Activated CD4-positive, alpha-beta T cell treated with anti-CD3 and anti-CD28 coated beads for 36 hours (primary cell): ENCODE measurements around the gene LDLRAD4. TPM values are rescaled to one million over a fixed set of nuclear protein-coding genes. Genes with fewer than 3 reads are reported as not detected.

Experiments
- ATAC-seq: fragments of 200-7000 bp; cut with Tn5 transposase; one replicate; pipeline ENCODE4 v1.10.0; 2021; ENCODE audit warnings: mild to moderate bottlenecking, moderate library complexity
- CTCF ChIA-PET: fragments of 350-600 bp; sonication (Branson Sonifier 250); formaldehyde crosslinking; loops from one replicate; lab custom pipeline; 2021; ENCODE audit warnings: antibody characterized with exemption; lab: Charles Lee
- POLR2A ChIA-PET: fragments of 350-600 bp; sonication (Branson Sonifier 250); formaldehyde crosslinking; loops from one replicate; lab custom pipeline; 2021; ENCODE audit warnings: antibody characterized with exemption, inconsistent platforms; lab: Charles Lee
- DNase-seq: peaks from one replicate; pipeline ENCODE4 v3.0.0-alpha.2; 2020
- H3K27ac Mint-ChIP-seq: one replicate; pipeline ENCODE4 v1.8.0; 2021; ENCODE audit warnings: mixed read lengths
- H3K27me3 Mint-ChIP-seq: one replicate; pipeline ENCODE4 v1.8.0; 2021; ENCODE audit warnings: mixed read lengths
- H3K36me3 Mint-ChIP-seq: one replicate; pipeline ENCODE4 v1.8.0; 2021; ENCODE audit warnings: low read depth, mixed read lengths
- H3K4me1 Mint-ChIP-seq: one replicate; pipeline ENCODE4 v1.8.0; 2021; ENCODE audit warnings: mixed read lengths
- H3K4me3 Mint-ChIP-seq: one replicate; pipeline ENCODE4 v1.8.0; 2021; ENCODE audit warnings: mild to moderate bottlenecking, moderate library complexity, mixed read lengths
- H3K9me3 Mint-ChIP-seq: one replicate; pipeline ENCODE4 v1.8.0; 2021; ENCODE audit warnings: low read depth, mixed read lengths
- intact Hi-C, 2 experiments: fragments of 100-400 bp; cut with DNase I in 1 of 2; cut with micrococcal nuclease in 1 of 2; formaldehyde crosslinking; loops; one replicate each; pipeline versions ENCODE4 v1.14.2 to v1.15.1; 2022 to 2024; cut with DNase I, micrococcal nuclease
- total RNA-seq, 2 experiments: library from RNA; stranded (reverse); gene quantifications; one replicate each; pipeline ENCODE4 v1.2.3, GENCODE V29; 2021

Gene LDLRAD4
- total RNA-seq, 2 experiments from 2014 or later = 29.3 to 32.2 TPM

DNA sequence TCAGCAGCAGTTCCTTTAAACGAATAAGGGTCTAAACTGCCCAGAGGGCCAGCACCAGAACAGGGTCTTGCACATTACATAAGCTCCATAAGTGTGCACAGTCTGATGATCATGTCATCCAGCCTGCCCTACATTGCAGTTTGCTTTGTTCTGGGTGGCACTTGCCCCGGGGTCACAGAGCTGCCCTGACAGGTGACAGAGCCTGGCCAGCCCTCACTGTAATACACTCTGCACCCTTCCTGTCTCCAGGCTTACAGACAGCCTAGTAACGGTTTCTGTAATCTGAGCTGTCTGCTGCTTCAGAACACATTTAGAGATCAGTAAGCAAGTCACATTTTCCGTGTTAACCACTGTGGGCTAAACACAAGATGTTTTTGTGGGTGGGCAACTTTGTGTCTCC lies 294.5 kb downstream of the LDLRAD4 start:
- Mint-ChIP-seq H3K36me3 (peaks cover 26% of the 10 kb centered on the region), H3K4me3 (no peak overlapping the region), H3K9me3 (no peaks in the 10 kb centered on the region), H3K27ac (no peak overlapping the region), H3K4me1 (peaks cover 39% of the 10 kb centered on the region), H3K27me3 (no peaks in the 10 kb centered on the region)
- ATAC-seq (peak; percentile 94), DNase-seq (peak; percentile 34)
- ChIA-PET POLR2A (interaction anchor here (0.7 kb wide), 1 partner anchor 14 kb away, joined by 3 read pairs; no protein-coding TSS in a partner anchor), CTCF (interaction anchor here (0.8 to 2.3 kb wide), 5 partner anchors 11 to 354 kb away, joined by 3 to 9 read pairs (median 3); no protein-coding TSS in a partner anchor)
- intact Hi-C loops = no loop called here

DNA sequence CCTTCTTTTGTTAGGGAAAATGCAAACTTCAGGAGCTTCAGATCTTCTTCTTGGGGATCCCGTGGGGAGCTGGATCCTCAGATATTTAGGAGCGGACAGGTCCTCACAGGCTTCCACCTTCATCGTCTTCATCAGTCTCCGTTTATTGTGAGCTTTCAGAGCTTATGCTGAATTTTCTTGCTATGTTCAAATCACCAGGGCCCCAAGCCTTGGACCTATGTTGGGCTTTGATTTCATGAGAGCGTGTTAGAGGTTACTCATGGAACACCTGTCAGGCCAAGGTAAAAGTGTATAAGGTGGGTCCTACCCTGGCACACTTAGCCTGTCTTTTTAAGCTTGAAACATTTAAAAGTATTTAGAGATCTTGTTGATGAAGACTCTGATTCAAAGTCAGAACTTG lies 294.9 kb downstream of the LDLRAD4 start:
- intact Hi-C loops = no loop called here
- Mint-ChIP-seq H3K9me3 (no peaks in the 10 kb centered on the region), H3K4me1 (peaks cover 39% of the 10 kb centered on the region), H3K27ac (no peak overlapping the region), H3K27me3 (no peaks in the 10 kb centered on the region), H3K36me3 (peaks cover 30% of the 10 kb centered on the region), H3K4me3 (no peak overlapping the region)
- DNase-seq = no peak
- CTCF ChIA-PET = interaction anchor here (0.8 to 2.3 kb wide), 5 partner anchors 11 to 354 kb away, joined by 3 to 9 read pairs (median 3); no protein-coding TSS in a partner anchor
- ATAC-seq = no peak
- POLR2A ChIA-PET = interaction anchor here (0.7 kb wide), 1 partner anchor 13 kb away, joined by 3 read pairs; no protein-coding TSS in a partner anchor

DNA sequence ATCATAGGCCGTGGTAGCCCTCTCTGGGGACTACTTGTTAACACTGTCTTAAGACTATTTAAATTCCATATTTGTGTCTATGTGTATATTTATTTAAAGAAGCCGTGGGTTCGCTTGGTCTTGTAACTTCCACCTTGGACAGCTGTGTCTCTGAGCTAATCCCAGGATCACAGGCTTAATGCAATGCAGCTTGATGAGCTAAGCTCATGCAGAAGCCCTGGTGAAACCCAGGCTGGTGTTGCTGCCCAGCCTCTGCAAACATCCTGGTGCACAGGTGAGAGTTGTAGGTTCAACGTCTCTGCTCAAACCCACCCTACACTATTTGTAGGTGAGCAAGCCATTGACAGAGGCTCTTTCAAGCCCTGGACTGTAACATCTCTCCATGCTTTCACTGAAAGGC lies 296.0 kb downstream of the LDLRAD4 start:
- Mint-ChIP-seq H3K4me3 (no peak overlapping the region), H3K27me3 (no peaks in the 10 kb centered on the region), H3K4me1 (peaks cover 32% of the 10 kb centered on the region), H3K9me3 (no peaks in the 10 kb centered on the region), H3K36me3 (peaks cover 32% of the 10 kb centered on the region), H3K27ac (no peak overlapping the region)
- POLR2A ChIA-PET = no interaction called here
- DNase-seq (no peak), ATAC-seq (no peak)
- CTCF ChIA-PET = interaction anchor here (1.7 kb wide), 1 partner anchor 12 kb away, joined by 7 read pairs; no protein-coding TSS in a partner anchor
- intact Hi-C loops = no loop called here

DNA sequence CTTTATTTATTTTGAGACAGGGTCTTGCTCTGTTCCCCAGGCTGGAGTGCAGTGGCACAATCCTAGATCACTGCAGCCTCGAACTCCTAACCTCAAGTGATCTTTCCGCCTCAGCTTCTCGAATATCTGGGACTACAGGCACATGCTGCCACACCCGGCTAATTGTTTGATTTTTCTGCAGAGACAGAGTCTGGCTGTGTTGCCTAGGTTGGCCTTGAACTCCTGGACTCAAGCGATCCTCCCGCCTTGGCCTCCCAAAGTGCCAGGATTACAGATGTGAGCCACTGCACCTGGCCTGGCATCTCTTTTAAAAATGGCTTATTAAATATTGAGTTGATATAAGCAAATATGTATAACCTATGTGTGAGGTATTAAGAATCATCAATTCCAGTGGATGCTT lies 298.3 kb downstream of the LDLRAD4 start:
- ChIA-PET CTCF (no interaction called here), POLR2A (no interaction called here)
- H3K4me1 Mint-ChIP-seq = peaks cover 19% of the 10 kb centered on the region
- no peaks in the 10 kb centered on the region for H3K9me3 Mint-ChIP-seq
- intact Hi-C loops = no loop called here
- DNase-seq = no peak
- H3K4me3 Mint-ChIP-seq = no peak overlapping the region
- no peak for ATAC-seq
- H3K36me3 Mint-ChIP-seq = peaks cover 29% of the 10 kb centered on the region
- H3K27me3 Mint-ChIP-seq = no peaks in the 10 kb centered on the region
- no peak overlapping the region for H3K27ac Mint-ChIP-seq

DNA sequence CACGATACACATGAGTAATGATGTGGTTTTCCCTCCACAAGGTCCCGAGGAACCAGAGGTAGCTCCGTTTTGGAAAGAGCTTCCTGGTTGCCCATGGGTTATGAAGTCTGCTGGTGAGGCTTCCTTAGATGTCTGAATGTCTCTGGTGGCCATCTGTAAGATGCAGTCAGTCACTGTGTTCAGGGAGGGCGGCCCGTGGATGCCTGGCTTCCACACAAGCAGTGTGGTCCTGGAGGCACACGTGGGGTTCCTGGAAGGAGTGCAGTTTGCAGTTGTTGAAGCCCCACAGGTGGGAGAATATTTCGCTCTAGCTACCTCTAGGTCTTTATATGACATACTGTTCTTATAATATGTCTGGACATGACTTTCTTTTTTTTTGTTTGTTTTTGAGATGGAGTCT lies 298.8 kb downstream of the LDLRAD4 start:
- Mint-ChIP-seq H3K9me3 (no peaks in the 10 kb centered on the region), H3K27ac (no peak overlapping the region)

DNA sequence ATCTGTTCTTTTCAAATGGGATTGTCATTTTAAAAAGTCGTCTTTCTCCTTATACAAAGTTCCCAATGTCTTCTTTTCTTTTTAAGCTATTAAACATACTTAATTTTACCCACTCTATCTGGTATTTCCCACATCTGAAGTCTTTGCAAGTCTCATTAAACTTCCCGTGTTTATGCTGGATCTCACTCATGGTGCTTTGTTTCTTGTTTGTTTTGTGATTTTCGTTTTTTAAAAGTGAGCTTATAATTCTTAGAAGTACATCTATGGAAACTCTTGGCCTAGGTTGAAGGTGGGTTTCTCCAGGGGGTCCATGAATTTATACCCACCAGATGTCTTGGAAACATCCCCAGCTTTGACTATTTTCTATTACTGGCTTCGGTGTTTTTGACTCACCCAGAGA lies 299.8 kb downstream of the LDLRAD4 start:
- peaks cover 29% of the 10 kb centered on the region for H3K36me3 Mint-ChIP-seq
- intact Hi-C loops = no loop called here
- no peak overlapping the region for H3K27ac Mint-ChIP-seq
- CTCF ChIA-PET = interaction anchor here (0.6 to 1.7 kb wide), 2 partner anchors 11 to 512 kb away, joined by 3 to 5 read pairs; no protein-coding TSS in a partner anchor
- POLR2A ChIA-PET = no interaction called here
- peaks cover 5% of the 10 kb centered on the region for H3K4me1 Mint-ChIP-seq
- no peak overlapping the region for H3K4me3 Mint-ChIP-seq
- H3K27me3 Mint-ChIP-seq = no peaks in the 10 kb centered on the region
- H3K9me3 Mint-ChIP-seq = no peaks in the 10 kb centered on the region
- no peak for ATAC-seq
- no peak for DNase-seq

More for the DNA sequence above, 298.8 kb downstream of the LDLRAD4 start:
- peaks cover 14% of the 10 kb centered on the region for H3K4me1 Mint-ChIP-seq
- no peaks in the 10 kb centered on the region for H3K27me3 Mint-ChIP-seq
- ChIA-PET CTCF (no interaction called here), POLR2A (no interaction called here)
- H3K4me3 Mint-ChIP-seq = no peak overlapping the region
- no peak for ATAC-seq
- peaks cover 29% of the 10 kb centered on the region for H3K36me3 Mint-ChIP-seq
- intact Hi-C loops = no loop called here
- DNase-seq = no peak

DNA sequence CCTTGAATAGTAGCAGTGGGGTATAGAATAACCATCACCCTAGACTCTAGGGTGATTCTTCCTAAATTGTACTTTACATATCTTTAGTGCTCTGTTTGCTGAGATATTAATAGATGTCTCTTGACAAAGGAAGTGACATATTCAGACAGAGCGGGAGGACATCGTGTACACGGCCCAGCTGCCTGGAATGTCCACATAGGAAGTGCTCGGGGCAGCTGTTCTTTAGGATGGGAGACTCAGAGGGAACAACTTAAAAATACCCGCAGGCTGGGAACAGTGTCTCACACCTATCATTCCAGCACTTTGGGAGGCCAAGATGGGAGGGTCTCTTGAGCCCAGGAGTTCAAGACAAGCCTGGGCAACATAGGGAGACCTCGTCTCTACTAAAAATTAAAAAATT lies 301.7 kb downstream of the LDLRAD4 start:
- Mint-ChIP-seq H3K4me1 (peaks cover 11% of the 10 kb centered on the region), H3K27me3 (no peaks in the 10 kb centered on the region), H3K4me3 (no peak overlapping the region), H3K27ac (no peak overlapping the region), H3K36me3 (peaks cover 26% of the 10 kb centered on the region), H3K9me3 (no peaks in the 10 kb centered on the region)
- DNase-seq = no peak
- ATAC-seq = no peak
- ChIA-PET CTCF (interaction anchor here (0.8 to 1.7 kb wide), 2 partner anchors 10 to 95 kb away, joined by 4 to 5 read pairs; no protein-coding TSS in a partner anchor), POLR2A (no interaction called here)
- intact Hi-C loops = no loop called here

DNA sequence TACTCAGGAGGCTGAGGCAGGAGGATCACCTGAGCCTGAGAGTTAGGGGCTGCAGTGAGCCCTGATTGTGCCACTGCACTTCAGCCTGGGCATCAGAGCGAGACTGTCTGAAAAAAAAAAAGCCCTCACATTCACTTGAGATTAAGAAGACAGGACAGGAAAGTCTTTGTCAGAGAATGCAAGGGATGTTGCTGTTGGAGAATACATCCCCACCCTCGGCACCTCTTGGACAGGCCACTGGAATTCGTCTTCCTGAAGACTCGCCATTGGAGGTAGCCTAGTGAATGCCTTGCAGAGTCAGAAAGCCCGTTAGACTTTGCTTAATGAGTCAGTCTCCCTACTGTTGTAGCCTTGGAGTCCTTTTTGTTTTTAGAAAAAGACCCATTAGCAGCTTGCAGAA lies 302.2 kb downstream of the LDLRAD4 start:
- Mint-ChIP-seq H3K4me1 (peaks cover 11% of the 10 kb centered on the region), H3K36me3 (peaks cover 26% of the 10 kb centered on the region), H3K27me3 (no peaks in the 10 kb centered on the region), H3K9me3 (no peaks in the 10 kb centered on the region), H3K4me3 (no peak overlapping the region), H3K27ac (no peak overlapping the region)
- DNase-seq (no peak), ATAC-seq (no peak)
- intact Hi-C loops = no loop called here
- POLR2A ChIA-PET = no interaction called here
- CTCF ChIA-PET = no interaction called here

DNA sequence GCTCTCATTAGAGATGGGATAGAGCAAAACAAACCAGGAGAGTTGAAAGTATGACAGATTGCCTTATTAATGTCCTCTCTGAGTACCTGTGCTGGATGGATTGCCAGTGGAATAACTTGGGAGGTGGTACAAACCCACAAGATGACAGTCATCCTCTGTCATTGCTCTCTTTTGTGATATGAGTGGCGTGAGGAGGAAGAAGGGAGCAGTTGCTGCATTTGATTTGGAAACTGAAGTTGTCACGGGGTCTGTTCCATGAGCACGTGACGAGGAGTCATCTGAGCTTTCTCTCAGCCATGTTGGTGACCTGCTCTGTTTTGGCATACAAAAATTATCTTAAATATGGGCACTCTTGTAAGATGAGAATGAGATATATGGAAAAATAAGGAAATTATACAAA lies 302.9 kb downstream of the LDLRAD4 start:
- Mint-ChIP-seq H3K27me3 (no peaks in the 10 kb centered on the region), H3K4me3 (no peak overlapping the region), H3K36me3 (peaks cover 22% of the 10 kb centered on the region), H3K27ac (no peak overlapping the region), H3K4me1 (peaks cover 15% of the 10 kb centered on the region), H3K9me3 (no peaks in the 10 kb centered on the region)
- CTCF ChIA-PET = interaction anchor here (1.0 to 1.2 kb wide), 2 partner anchors 10 to 305 kb away, joined by 4 to 5 read pairs; no protein-coding TSS in a partner anchor
- intact Hi-C loops = no loop called here
- DNase-seq (no peak), ATAC-seq (peak; percentile 16)
- POLR2A ChIA-PET = no interaction called here

DNA sequence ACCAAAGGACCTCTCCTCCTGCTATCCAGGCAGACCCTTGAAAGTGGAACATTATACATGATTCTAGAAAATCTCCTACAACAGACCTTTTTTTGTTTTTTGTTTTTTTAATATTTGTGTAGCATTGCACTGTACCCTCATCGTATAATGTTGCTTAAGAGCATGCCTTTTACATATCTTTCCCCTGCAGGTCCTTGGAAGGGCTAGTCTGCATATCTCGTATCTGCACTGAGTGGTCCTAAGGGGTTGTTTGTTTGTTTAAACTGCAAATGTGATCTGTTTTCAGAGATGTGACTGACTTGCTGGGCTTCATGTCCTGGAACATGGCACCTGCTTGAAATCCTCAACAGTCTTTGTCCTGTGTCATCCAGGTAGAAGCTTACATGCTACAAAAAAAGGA lies 303.7 kb downstream of the LDLRAD4 start:
- no peaks in the 10 kb centered on the region for H3K27me3 Mint-ChIP-seq
- peaks cover 16% of the 10 kb centered on the region for H3K36me3 Mint-ChIP-seq
- peaks cover 22% of the 10 kb centered on the region for H3K4me1 Mint-ChIP-seq
- H3K27ac Mint-ChIP-seq = no peak overlapping the region
- DNase-seq (no peak), ATAC-seq (no peak)
- CTCF ChIA-PET = interaction anchor here (1.2 kb wide), 1 partner anchor 10 kb away, joined by 5 read pairs; no protein-coding TSS in a partner anchor
- no peak overlapping the region for H3K4me3 Mint-ChIP-seq
- POLR2A ChIA-PET = no interaction called here
- intact Hi-C loops = no loop called here
- H3K9me3 Mint-ChIP-seq = no peaks in the 10 kb centered on the region

DNA sequence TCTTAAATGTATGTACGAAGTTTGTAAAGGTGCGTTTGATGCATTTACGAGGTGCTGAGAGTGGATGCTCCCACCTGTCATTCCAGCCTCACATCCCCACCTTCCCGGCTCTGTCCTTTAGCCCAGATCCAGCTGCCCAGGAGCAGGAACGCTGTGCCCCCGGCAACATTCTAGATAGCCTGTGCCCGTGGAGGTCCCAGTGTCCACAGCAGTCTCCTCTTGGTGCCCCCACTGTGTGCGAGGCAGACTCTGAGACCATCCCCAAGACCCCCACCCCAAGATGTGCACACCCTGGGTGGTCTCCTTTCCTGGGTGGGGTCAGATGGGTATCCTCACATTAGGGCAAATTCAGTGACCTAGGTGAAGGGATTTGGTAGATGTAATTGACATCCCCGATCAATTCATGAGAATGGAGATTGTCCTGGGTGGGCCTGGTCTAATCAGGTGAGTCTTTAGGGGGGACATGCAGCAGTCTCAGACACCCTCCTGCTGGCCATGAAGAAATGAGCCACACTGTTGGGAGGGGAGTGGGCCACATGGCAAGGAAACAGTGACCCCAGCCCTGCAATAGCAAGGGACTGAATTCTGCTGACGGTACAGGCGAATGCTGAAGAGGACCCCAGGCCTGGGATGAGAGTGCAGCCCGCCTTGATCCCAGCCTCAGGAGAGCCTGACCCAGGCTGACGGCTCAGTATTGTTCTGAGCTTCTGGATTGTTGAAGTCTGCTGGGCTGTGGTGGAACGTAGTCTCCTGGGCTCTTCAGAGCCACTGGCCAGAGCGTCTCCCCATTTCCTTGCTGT lies 304.5 kb downstream of the LDLRAD4 start:
- CTCF ChIA-PET = interaction anchor here (1.2 to 1.6 kb wide), 2 partner anchors 11 to 307 kb away, joined by 5 to 6 read pairs; no protein-coding TSS in a partner anchor
- H3K27ac Mint-ChIP-seq = no peak overlapping the region
- H3K4me3 Mint-ChIP-seq = no peak overlapping the region
- H3K36me3 Mint-ChIP-seq = peaks cover 10% of the 10 kb centered on the region
- ATAC-seq (no peak), DNase-seq (no peak)
- H3K9me3 Mint-ChIP-seq = no peaks in the 10 kb centered on the region
- no peaks in the 10 kb centered on the region for H3K27me3 Mint-ChIP-seq
- peaks cover 22% of the 10 kb centered on the region for H3K4me1 Mint-ChIP-seq
- POLR2A ChIA-PET = no interaction called here
- intact Hi-C loops = no loop called here
